Vagina (tissue), 2 donors: Measurements from ENCODE around the gene MAMDC2. TPM values are rescaled to one million over a fixed set of nuclear protein-coding genes. Genes with fewer than 3 reads are reported as not detected.
A peak's percentile ranks its signal among the peaks of the same experiment; 100 is the strongest.

Experiments used
- DNase-seq, 2 donors: peaks; one replicate each; pipeline ENCODE4 v3.0.0-alpha.2; 2017; ENCODE audit errors: extremely low spot score in 2 of 2
- H3K27ac ChIP-seq: fragments of 200-600 bp; sonication (generic); one replicate; pipeline ENCODE4 v1.5.1; 2019
- H3K27me3 ChIP-seq: fragments of 200-600 bp; sonication (generic); one replicate; pipeline ENCODE4 v1.5.1; 2019
- H3K36me3 ChIP-seq, 2 donors: fragments of 200-600 bp; sonication (generic); one replicate each; pipeline ENCODE4 v1.5.1; 2017 to 2019
- H3K4me1 ChIP-seq: fragments of 200-600 bp; sonication (generic); one replicate; pipeline ENCODE4 v1.5.1; 2019
- H3K4me3 ChIP-seq, 2 donors: fragments of 200-600 bp; sonication (generic); 1 replicate in 1 of 2; 2 replicates in 1 of 2; pipeline ENCODE4 v1.5.1; 2016 to 2019
- H3K9me3 ChIP-seq: fragments of 200-600 bp; sonication (generic); one replicate; pipeline ENCODE4 v1.5.1; 2019
- CTCF ChIP-seq, 3 experiments: fragments of 450-650 bp in 2 of 3; fragments of 200-600 bp in 1 of 3; sonication (generic) in 1 of 3; IDR thresholded peaks; one replicate each; pipeline ENCODE4 v1.5.1; 2017 to 2019; ENCODE audit warnings: antibody characterized with exemption in 3 of 3, mild to moderate bottlenecking in 2 of 3, moderate library complexity in 2 of 3
- POLR2A ChIP-seq, 2 donors: fragments of 450-650 bp; IDR thresholded peaks; one replicate each; pipeline ENCODE4 v1.6.1; 2017; ENCODE audit warnings: antibody characterized with exemption in 2 of 2, mild to moderate bottlenecking in 2 of 2, moderate library complexity in 2 of 2
- POLR2AphosphoS5 ChIP-seq, 2 donors: sonication (generic); formaldehyde crosslinking; IDR thresholded peaks; one replicate each; pipeline ENCODE4 v1.9.0; 2017; ENCODE audit warnings: antibody characterized with exemption in 2 of 2, mild to moderate bottlenecking in 2 of 2, low read depth in 1 of 2; ENCODE audit not compliant: insufficient read depth in 1 of 2
- intact Hi-C: fragments of 100-400 bp; cut with DNase I; formaldehyde crosslinking; loops from one replicate; pipeline ENCODE4 v1.15.1; 2023
- total RNA-seq: library from RNA; depleted of rRNA; stranded (reverse); fragments of >200 nt; gene quantifications from one replicate; pipeline ENCODE4 v1.2.3, GENCODE V29; 2016

Gene MAMDC2
- total RNA-seq, 1 donor from 2014 or later: 38.5 TPM

DNA sequence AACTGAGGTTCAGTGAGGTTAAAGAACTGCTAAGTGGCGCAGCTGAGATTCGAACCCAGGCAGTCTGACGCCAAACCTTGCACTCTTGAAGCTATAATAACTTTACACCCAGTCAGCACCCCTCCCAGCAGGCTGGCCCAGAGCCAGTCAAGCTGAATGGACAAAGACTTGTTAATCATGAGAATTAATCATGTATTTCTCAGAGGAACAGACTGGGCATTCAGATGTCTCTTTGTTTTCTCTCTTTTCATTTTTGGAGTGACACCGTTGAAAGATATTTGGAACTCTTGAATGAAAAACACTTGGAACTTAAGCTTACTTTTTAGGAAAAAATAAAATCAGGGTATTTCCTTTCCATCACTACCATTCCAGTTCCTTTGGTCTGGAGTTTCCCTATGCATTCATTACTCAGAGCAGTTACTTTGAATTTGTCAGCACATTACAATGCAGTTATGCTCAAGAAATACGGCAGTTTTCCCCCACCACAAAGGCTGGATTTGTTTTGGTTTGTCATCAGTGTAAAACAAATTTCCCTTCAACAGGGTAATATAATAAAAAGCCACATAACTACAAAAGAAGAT, 22.6 kb upstream of the MAMDC2 start:
- no peaks in the 10 kb centered on the region for H3K36me3 ChIP-seq
- DNase-seq: no peak
- H3K9me3 ChIP-seq: no peaks in the 10 kb centered on the region
- no peaks in the 10 kb centered on the region for H3K4me1 ChIP-seq
- no peaks in the 10 kb centered on the region for H3K27me3 ChIP-seq
- no peak overlapping the region for H3K4me3 ChIP-seq
- no peak overlapping the region for H3K27ac ChIP-seq
- TF ChIP-seq POLR2A (IDR thresholded peaks at IDR 0.05) (no peak), CTCF (IDR thresholded peaks at IDR 0.05) (no peak), POLR2AphosphoS5 (IDR thresholded peaks at IDR 0.05; ENCODE audit: insufficient read depth in 1 of 2, low read depth in 1 of 2) (no peak)
- intact Hi-C loops: no loop called here

DNA sequence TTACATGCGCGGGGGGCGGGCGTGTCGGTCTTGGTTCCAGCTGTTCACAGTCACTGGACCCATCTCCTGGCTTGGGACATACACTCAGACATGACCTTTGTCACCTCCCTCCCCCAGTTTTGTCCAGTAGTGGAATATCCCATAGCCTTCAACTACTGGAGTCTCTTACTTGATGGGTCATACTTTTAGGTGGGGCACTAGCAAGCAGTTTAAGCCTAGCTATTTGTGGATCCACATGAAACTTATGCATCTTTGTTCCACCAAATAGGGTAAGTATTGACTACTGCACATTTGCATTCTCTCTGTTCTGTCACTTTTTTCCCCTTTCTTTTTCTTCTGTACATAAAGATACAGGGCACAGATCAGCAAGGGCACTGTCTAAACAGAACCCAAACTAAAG, 15.4 kb upstream of the MAMDC2 start:
- Histone ChIP-seq H3K27ac (no peak overlapping the region), H3K4me1 (no peaks in the 10 kb centered on the region), H3K9me3 (no peaks in the 10 kb centered on the region), H3K36me3 (no peaks in the 10 kb centered on the region), H3K27me3 (no peaks in the 10 kb centered on the region), H3K4me3 (no peak overlapping the region)
- TF ChIP-seq POLR2A (IDR thresholded peaks at IDR 0.05): no peak
- TF ChIP-seq CTCF (IDR thresholded peaks at IDR 0.05): no peak
- TF ChIP-seq POLR2AphosphoS5 (IDR thresholded peaks at IDR 0.05; ENCODE audit: insufficient read depth in 1 of 2, low read depth in 1 of 2): no peak
- intact Hi-C loops: no loop called here
- no peak for DNase-seq

DNA sequence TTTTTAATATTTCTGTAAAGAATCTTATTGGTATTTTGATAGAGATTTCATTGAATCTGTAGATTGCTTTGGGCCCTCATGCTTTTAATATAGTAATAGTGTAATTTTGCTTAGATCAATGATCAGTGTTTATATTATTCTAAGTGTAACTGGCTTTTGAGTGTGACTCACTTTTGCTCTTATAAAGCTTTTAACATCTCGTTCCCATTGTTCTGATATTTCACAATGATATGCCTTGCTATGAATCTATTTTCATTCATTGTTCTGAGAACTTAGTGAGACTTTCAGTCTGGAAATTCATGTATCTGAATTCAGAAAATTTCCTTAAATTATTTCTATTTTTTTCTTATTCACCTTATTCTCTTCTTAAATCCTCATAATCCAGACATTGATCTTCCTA, 13.5 kb upstream of the MAMDC2 start:
- Histone ChIP-seq H3K27me3 (no peaks in the 10 kb centered on the region), H3K4me3 (no peak overlapping the region), H3K4me1 (no peaks in the 10 kb centered on the region), H3K36me3 (no peaks in the 10 kb centered on the region), H3K9me3 (no peaks in the 10 kb centered on the region), H3K27ac (no peak overlapping the region)
- TF ChIP-seq CTCF (IDR thresholded peaks at IDR 0.05) (no peak), POLR2AphosphoS5 (IDR thresholded peaks at IDR 0.05; ENCODE audit: insufficient read depth in 1 of 2, low read depth in 1 of 2) (peak in 1 of 2 donors; percentile 39)
- DNase-seq: no peak
- intact Hi-C loops: no loop called here

DNA sequence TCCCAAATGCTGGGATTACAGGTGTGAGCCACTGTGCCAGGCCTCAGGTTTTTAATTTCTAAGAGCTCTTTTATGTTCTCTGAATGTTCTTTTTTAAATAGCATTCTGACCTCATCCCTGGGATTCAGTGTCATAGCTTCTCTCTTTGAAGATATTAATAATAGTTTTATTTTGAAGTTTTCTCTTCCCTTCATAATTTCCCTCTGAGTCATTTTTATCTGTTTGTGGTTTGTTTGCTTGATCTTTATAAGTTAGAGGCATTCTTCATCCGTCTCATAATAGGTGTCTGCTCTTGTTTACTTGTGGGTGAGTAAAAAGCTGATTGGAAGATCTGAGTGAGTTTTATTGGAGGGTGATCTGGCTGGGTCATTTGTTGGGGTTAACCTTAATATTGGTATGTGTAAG, 12.5 kb upstream of the MAMDC2 start:
- Histone ChIP-seq H3K36me3 (no peaks in the 10 kb centered on the region), H3K4me3 (no peak overlapping the region), H3K9me3 (no peaks in the 10 kb centered on the region), H3K4me1 (no peaks in the 10 kb centered on the region), H3K27me3 (no peaks in the 10 kb centered on the region), H3K27ac (no peak overlapping the region)
- no peak for TF ChIP-seq POLR2AphosphoS5 (IDR thresholded peaks at IDR 0.05; ENCODE audit: insufficient read depth in 1 of 2, low read depth in 1 of 2)
- no peak for TF ChIP-seq POLR2A (IDR thresholded peaks at IDR 0.05)
- no peak for TF ChIP-seq CTCF (IDR thresholded peaks at IDR 0.05)
- intact Hi-C loops: no loop called here
- no peak for DNase-seq

DNA sequence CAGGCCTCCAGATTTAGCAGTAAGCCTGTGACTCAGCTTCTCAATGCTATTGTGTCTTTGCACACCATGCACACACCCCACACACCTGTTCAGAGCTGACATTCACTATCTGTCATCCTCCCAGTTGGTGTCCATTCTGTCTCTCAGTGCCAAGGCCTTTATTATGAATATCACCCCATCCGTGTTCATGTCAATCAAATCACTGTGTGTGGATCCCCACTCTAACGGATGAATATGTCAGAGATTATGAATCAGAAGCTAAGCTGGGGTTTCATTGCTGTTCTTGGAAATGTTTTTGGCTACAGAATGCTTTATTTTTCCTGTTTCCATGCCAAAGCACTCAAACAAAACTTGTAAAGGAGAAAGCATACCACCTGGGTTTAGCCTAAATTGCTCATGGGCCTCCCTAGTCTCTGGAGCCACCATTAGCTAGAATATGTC, 9.4 kb upstream of the MAMDC2 start:
- no peaks in the 10 kb centered on the region for H3K36me3 ChIP-seq
- no peaks in the 10 kb centered on the region for H3K4me1 ChIP-seq
- DNase-seq: no peak
- intact Hi-C loops: no loop called here
- H3K27ac ChIP-seq: no peak overlapping the region
- TF ChIP-seq CTCF (IDR thresholded peaks at IDR 0.05): no peak
- TF ChIP-seq POLR2AphosphoS5 (IDR thresholded peaks at IDR 0.05; ENCODE audit: insufficient read depth in 1 of 2, low read depth in 1 of 2): no peak
- no peak for TF ChIP-seq POLR2A (IDR thresholded peaks at IDR 0.05)
- H3K9me3 ChIP-seq: no peaks in the 10 kb centered on the region
- H3K4me3 ChIP-seq: no peak overlapping the region
- H3K27me3 ChIP-seq: no peaks in the 10 kb centered on the region
